ENCODE measurements around the gene RBM39.
A peak's percentile ranks its signal among the peaks of the same experiment; 100 is the strongest.
"Not testable (repeated sequence)": the region's sequence is repeated elsewhere in the genome, so short reads cannot be mapped to it uniquely, and the experiment has no call there.

RBM39 gene

DNA sequence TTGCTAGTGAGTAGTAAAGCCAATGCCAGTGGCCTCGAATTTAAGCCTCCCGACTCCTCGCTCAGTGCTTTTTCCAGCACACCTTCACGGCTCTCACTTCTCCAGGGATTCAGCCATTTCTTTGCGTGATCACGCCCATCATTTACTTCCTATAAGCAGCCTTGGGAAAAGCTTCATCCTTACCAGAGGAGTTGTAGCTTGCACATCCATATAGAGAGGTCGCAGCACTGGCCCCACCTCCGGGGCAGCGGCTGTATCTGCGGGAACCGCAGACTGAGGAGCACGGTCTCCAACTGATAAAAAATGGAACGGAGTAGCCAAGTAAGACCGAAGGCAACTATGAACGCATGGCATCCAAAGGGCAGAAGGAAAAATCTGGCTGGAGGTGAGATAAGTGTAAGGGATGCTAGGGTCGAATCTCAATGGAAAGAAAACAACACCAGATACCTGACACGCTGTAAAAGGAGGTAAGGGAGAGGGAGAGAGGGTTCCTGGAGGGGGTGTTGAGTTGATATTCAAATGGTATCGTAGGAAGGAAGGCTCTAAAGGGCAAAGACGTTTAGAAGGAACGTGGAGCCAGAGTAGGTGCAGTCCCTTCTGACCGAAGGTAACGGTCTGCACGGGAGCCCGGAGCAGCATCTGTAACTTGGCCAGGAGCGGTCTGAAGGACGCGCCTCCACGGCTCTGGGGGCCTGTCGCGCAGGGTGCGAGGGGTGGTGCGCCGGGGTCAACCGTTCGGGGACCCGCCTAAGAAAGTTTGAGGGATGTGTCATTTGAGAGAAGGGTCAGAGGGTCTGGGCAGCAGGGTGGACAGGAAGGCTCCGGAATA, 43.5 kb downstream of the RBM39 start:
- DNase-seq (ENCODE audit: low read depth) = no peak
- H3K4me3 ChIP-seq (ENCODE audit: control insufficient read depth, low read depth, low read length) = peak overlapping the region; percentile 95
- TF ChIP-seq, protein P1, sequence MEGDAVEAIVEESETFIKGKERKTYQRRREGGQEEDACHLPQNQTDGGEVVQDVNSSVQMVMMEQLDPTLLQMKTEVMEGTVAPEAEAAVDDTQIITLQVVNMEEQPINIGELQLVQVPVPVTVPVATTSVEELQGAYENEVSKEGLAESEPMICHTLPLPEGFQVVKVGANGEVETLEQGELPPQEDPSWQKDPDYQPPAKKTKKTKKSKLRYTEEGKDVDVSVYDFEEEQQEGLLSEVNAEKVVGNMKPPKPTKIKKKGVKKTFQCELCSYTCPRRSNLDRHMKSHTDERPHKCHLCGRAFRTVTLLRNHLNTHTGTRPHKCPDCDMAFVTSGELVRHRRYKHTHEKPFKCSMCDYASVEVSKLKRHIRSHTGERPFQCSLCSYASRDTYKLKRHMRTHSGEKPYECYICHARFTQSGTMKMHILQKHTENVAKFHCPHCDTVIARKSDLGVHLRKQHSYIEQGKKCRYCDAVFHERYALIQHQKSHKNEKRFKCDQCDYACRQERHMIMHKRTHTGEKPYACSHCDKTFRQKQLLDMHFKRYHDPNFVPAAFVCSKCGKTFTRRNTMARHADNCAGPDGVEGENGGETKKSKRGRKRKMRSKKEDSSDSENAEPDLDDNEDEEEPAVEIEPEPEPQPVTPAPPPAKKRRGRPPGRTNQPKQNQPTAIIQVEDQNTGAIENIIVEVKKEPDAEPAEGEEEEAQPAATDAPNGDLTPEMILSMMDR (IDR thresholded peaks at IDR 0.05; ENCODE audit: control insufficient read depth, insufficient read depth, low read depth, low read length, missing control alignments) = no peak

DNA sequence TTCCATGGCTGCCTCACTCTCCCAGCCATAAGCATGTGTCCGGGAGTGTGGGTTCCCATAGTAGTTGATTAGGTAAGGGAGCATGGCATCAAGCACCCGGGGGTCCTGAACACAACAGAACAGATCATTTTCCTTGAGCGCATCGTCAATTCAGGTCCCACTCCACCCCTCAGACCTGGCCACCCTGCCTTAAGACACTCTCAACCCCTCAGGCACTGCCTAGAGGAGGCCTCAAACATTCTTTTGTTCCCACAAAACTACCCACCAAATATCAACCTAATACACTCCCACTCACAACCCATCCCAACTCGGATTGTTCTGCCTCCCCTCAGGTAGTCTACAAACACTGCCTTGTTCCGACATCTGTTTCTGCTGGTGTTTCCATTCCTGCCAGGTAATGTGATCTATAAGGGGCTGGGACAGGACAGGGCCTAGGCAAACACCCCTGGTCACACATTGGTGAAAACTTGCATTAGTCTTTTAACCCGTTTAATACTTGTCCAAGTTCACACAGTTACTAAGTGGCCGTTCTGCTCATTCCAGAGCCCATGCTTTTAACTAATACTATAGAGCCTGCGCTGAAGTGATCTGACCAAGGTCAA, 44.3 kb downstream of the RBM39 start:
- no peak for DNase-seq (ENCODE audit: low read depth)
- H3K4me3 ChIP-seq (ENCODE audit: control insufficient read depth, low read depth, low read length) = peak overlapping the region; percentile 95; the same call in 1 of the 2 replicates
- TF ChIP-seq, protein P1 (IDR thresholded peaks at IDR 0.05; ENCODE audit: control insufficient read depth, insufficient read depth, low read depth, low read length, missing control alignments) = no peak

DNA sequence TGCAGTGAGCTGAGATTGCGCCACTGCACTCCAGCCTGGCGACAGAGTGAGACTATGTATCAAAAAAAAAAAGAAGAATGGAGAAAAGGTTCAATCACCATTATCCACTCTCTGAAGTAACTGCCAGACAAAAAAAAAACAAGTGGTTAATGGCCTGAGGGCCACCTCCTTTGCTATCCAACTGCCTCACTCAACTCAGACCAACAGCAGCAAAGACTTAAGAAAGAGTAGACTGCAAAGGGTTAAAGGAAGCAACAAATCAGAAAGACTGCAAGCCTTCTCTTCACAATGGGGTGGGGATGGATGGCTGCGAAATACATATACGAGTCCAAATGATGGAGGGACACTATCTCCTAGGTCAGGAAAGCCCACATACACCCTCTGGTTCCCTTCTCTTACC, 46.1 kb downstream of the RBM39 start:
- no peak for DNase-seq (ENCODE audit: low read depth)
- TF ChIP-seq, protein P1 (IDR thresholded peaks at IDR 0.05; ENCODE audit: control insufficient read depth, insufficient read depth, low read depth, low read length, missing control alignments) = no peak

DNA sequence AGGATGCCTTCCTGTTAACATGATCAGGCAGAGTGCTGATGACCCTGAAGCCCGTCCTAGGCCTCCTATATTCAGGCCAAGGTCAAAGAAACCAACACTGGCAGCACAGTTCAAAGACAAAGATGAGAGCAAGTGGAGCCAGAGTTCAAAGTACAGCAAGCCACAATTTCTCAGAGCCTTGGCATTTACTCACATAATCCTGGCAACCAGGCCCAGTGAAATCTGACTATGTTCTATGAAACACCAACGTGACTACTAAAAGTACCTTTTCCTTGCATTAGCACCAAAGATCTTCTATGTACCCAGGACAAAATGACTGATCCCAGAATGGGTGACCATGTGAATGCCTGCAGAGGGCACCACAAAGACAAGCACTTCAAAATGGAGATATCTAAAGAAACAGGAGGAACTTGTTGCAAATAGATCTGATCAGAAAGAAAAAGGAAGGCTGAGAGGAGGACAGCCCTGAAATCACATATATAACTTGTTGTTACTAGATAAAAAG, 46.8 kb downstream of the RBM39 start:
- no peak overlapping the region for H3K4me3 ChIP-seq (ENCODE audit: control insufficient read depth, low read depth, low read length)
- TF ChIP-seq, protein P1 (IDR thresholded peaks at IDR 0.05; ENCODE audit: control insufficient read depth, insufficient read depth, low read depth, low read length, missing control alignments) = no peak
- DNase-seq (ENCODE audit: low read depth) = no peak

More for the DNA sequence above, 46.1 kb downstream of the RBM39 start:
- no peak overlapping the region for H3K4me3 ChIP-seq (ENCODE audit: control insufficient read depth, low read depth, low read length)

DNA sequence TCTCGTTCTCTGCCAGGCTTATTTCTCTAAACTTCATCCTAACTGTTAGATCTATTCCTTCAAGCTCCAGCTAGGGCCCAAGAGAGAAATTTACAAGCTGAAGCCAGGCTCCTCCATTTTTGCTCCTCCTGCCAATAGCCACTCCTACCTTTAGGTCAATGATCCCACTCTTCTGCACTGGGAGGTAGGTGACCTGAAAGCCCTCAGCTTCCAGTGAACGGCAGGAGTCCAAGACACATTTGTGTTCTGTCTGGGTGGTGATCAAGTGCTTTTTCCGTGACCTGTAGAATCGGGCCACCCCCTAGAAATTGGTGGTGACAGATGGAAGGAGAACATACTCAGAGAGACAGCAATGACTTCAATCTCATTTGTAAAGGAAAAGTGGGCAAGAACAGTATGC, 51.8 kb downstream of the RBM39 start:
- H3K4me3 ChIP-seq (ENCODE audit: control insufficient read depth, low read depth, low read length) = no peak overlapping the region
- TF ChIP-seq, protein P1 (IDR thresholded peaks at IDR 0.05; ENCODE audit: control insufficient read depth, insufficient read depth, low read depth, low read length, missing control alignments) = no peak
- no peak for DNase-seq (ENCODE audit: low read depth)

DNA sequence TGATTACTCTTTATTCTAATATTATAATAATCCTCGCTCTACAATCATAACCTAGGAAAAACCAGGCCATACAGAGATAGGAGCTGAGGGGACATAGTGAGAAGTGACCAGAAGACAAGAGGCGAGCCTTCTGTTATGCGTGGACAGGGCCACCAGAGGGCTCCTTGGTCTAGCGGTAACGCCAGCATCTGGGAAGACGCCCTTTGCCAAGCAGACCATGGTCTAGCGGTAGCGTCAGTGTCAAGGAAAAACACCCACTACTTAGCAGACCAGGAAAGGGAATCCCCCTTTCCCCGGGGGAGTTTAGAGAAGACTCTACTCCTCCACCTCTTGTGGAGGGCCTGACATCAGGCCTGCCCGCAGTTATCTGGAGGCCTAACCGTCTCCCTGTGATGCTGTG, 55.2 kb downstream of the RBM39 start:
- TF ChIP-seq, protein P1 (IDR thresholded peaks at IDR 0.05; ENCODE audit: control insufficient read depth, insufficient read depth, low read depth, low read length, missing control alignments) = peak; percentile 28
- not testable (repeated sequence) for DNase-seq (ENCODE audit: low read depth); H3K4me3 ChIP-seq (ENCODE audit: control insufficient read depth, low read depth, low read length)

DNA sequence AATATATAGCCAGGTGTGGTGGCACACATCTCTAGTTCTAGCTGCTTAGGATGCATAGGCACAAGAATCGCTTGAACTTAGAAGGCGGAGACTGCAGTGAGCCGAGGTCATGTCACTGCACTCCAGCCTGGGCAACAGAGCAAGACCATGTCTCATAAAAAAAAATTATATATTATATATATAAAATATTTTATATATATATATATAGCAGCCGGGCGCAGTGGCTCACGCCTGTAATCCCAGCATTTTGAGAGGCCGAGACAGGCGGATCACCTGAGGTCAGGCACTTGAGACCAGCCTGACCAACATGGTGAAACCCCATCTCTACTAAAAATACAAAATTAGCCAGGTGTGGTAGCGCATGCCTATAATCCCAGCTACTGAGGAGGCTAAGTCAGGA, 56.7 kb downstream of the RBM39 start:
- not testable (repeated sequence) for DNase-seq (ENCODE audit: low read depth); H3K4me3 ChIP-seq (ENCODE audit: control insufficient read depth, low read depth, low read length)

Data from AG09309 (cell line).